ENCODE data around the gene DNM3. TPM values are rescaled to one million over a fixed set of nuclear protein-coding genes. Genes with fewer than 3 reads are reported as not detected.

DNM3 gene
- total RNA-seq, 6 donors from 2014 or later = 7.1 to 30.4 (median 10.3) TPM

DNA sequence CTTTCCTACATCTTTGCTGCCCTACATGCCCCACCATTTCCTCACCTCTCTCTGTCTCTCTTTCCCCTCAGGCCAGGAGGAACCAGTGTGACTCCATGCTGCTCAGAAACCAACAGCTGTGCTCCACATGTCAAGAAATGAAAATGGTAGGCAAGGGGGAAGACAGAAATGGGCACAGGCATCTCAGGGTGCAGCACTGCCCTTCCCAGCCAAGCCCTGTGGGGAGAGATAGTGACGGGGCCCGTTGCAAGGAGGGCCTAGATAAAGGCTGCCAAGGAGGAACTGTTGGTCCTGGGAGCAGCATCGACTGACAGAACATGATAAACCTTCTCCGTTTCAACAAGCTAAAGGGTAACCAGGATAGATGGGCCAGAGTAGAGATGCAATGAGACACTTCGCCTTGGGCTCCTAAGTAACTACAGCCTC, 615.1 kb downstream of the DNM3 start:
- no peak overlapping the region for H3K27ac ChIP-seq
- 88 to 93% methylated on average over 5 of the region's 5 CpGs for WGBS, 2 donors
- H3K9me3 ChIP-seq = no peaks in the 10 kb centered on the region
- ATAC-seq (ENCODE audit: low FRiP score in 2 of 2) = no peak
- no peak for DNase-seq
- H3K4me1 ChIP-seq = no peaks in the 10 kb centered on the region
- H3K36me3 ChIP-seq = no peaks in the 10 kb centered on the region
- no peak for TF ChIP-seq POLR2A (IDR thresholded peaks at IDR 0.05)
- TF ChIP-seq, protein P1, sequence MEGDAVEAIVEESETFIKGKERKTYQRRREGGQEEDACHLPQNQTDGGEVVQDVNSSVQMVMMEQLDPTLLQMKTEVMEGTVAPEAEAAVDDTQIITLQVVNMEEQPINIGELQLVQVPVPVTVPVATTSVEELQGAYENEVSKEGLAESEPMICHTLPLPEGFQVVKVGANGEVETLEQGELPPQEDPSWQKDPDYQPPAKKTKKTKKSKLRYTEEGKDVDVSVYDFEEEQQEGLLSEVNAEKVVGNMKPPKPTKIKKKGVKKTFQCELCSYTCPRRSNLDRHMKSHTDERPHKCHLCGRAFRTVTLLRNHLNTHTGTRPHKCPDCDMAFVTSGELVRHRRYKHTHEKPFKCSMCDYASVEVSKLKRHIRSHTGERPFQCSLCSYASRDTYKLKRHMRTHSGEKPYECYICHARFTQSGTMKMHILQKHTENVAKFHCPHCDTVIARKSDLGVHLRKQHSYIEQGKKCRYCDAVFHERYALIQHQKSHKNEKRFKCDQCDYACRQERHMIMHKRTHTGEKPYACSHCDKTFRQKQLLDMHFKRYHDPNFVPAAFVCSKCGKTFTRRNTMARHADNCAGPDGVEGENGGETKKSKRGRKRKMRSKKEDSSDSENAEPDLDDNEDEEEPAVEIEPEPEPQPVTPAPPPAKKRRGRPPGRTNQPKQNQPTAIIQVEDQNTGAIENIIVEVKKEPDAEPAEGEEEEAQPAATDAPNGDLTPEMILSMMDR (IDR thresholded peaks at IDR 0.05) = no peak
- TF ChIP-seq EP300 (IDR thresholded peaks at IDR 0.05) = no peak
- no peak for TF ChIP-seq POLR2AphosphoS5 (IDR thresholded peaks at IDR 0.05)
- no peak overlapping the region for H3K4me3 ChIP-seq
- no peaks in the 10 kb centered on the region for H3K27me3 ChIP-seq

DNA sequence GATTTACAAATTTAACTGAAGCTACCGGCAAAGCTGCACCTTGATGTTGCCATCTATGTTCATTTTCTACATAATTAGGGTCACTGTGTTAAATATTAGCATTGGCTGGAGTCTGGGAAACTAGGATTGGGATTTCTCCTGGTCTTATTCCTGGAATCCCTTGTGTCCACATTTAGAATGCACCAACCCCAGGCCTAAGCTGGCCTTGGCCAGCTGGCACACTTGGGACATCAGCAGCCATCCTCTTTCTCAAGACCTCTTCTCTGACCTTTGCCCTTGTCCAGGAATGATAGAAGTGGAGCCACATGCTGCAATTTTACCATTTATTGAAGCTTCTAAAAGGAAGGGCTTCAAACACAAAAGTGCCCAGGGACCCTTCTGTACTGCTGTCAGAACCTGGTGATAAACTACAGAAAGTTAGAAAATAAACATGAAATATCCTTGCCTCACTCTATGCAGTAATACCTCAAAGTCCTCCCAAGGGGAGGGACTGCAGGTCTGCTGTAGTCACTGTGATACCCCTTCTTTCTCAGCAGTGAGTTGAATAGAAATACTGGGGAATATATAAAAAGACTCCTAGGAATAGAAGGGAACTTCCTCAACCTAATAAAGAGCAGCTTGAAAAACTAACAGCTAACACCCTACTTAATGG, 616.3 kb downstream of the DNM3 start:
- Histone ChIP-seq H3K27me3 (no peaks in the 10 kb centered on the region), H3K4me3 (no peak overlapping the region), H3K36me3 (no peaks in the 10 kb centered on the region), H3K27ac (no peak overlapping the region), H3K9me3 (no peaks in the 10 kb centered on the region), H3K4me1 (no peaks in the 10 kb centered on the region)
- 90 to 92% methylated on average over 1 of the region's 1 CpG for WGBS, 2 donors
- no peak for DNase-seq
- no peak for TF ChIP-seq EP300 (IDR thresholded peaks at IDR 0.05)
- no peak for ATAC-seq (ENCODE audit: low FRiP score in 2 of 2)

GRCh38 chr1:172460177-172460576, 618.9 kb downstream of the DNM3 start:
- Histone ChIP-seq H3K4me3 (no peak overlapping the region), H3K27ac (no peak overlapping the region), H3K9me3 (no peaks in the 10 kb centered on the region), H3K27me3 (no peaks in the 10 kb centered on the region), H3K4me1 (no peaks in the 10 kb centered on the region), H3K36me3 (no peaks in the 10 kb centered on the region)
- TF ChIP-seq POLR2AphosphoS5 (IDR thresholded peaks at IDR 0.05) (no peak), POLR2A (IDR thresholded peaks at IDR 0.05) (no peak), EP300 (IDR thresholded peaks at IDR 0.05) (no peak)
- TF ChIP-seq, protein P1 (IDR thresholded peaks at IDR 0.05) = no peak
- DNase-seq (no peak), ATAC-seq (ENCODE audit: low FRiP score in 2 of 2) (no peak)
- 94 to 97% methylated on average over 1 of the region's 1 CpG for WGBS, 2 donors

DNA sequence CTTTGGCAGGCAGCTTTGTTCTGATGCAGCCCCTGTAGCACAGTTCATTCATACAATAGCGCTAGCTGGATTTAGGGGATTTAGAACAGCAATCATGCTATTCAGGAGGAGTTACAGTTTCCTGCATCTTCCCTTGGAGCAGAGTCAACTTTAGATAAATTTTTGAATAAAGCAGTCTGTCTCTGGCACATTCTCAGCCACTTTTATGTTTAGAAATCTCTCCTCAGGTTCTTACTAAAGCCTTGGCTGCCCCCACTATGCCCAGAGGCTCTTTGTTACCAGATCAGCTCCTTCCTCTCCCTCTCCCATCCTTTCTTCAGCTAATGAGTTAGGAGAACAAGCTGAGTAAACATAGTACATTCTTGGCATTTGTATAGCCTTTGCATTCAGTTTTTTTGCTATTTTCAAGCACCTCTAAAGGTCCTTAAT, 619.6 kb downstream of the DNM3 start:
- no peaks in the 10 kb centered on the region for H3K9me3 ChIP-seq
- H3K4me1 ChIP-seq = no peaks in the 10 kb centered on the region
- H3K36me3 ChIP-seq = no peaks in the 10 kb centered on the region
- TF ChIP-seq POLR2A (IDR thresholded peaks at IDR 0.05) (no peak), EP300 (IDR thresholded peaks at IDR 0.05) (no peak), POLR2AphosphoS5 (IDR thresholded peaks at IDR 0.05) (no peak)
- TF ChIP-seq, protein P1 (IDR thresholded peaks at IDR 0.05) = no peak
- WGBS, 2 donors = 41 to 59% methylated on average over 1 of the region's 1 CpG
- no peak overlapping the region for H3K27ac ChIP-seq
- H3K27me3 ChIP-seq = no peaks in the 10 kb centered on the region
- no peak for DNase-seq
- ATAC-seq (ENCODE audit: low FRiP score in 2 of 2) = no peak
- no peak overlapping the region for H3K4me3 ChIP-seq

Small RNA genes lying within 50 kb of the gene (small RNA-seq; reads per million reads assigned to genes)
- gene MIR199A2 (0.22 to 0.80 (median 0.37) reads per million in 4 donors), gene RNU6-157P (0 reads per million in 4 donors)

Other genes with a start within 250 kb of the DNM3 start
- not detected for gene MYOCOS, start 219.3 kb upstream of the DNM3 start, total RNA-seq
- gene MYOC, start 188.8 kb upstream of the DNM3 start, total RNA-seq = 1 to 10 TPM in 4 of 6 donors, under 1 TPM in 1, not detected in 1; 0.33 to 1.7 (median 1.2) TPM
- 10 to 100 TPM; 11.5 to 17.9 (median 13.4) TPM for gene VAMP4, start 99.4 kb upstream of the DNM3 start, total RNA-seq
- gene METTL13, start 59.8 kb upstream of the DNM3 start, total RNA-seq = 10 to 100 TPM; 13.9 to 33.5 (median 27.6) TPM